Measurements from ENCODE around the gene SMG6.
"Not testable (repeated sequence)": the region's sequence is repeated elsewhere in the genome, so short reads cannot be mapped to it uniquely, and the experiment has no call there.

The SMG6 gene

DNA sequence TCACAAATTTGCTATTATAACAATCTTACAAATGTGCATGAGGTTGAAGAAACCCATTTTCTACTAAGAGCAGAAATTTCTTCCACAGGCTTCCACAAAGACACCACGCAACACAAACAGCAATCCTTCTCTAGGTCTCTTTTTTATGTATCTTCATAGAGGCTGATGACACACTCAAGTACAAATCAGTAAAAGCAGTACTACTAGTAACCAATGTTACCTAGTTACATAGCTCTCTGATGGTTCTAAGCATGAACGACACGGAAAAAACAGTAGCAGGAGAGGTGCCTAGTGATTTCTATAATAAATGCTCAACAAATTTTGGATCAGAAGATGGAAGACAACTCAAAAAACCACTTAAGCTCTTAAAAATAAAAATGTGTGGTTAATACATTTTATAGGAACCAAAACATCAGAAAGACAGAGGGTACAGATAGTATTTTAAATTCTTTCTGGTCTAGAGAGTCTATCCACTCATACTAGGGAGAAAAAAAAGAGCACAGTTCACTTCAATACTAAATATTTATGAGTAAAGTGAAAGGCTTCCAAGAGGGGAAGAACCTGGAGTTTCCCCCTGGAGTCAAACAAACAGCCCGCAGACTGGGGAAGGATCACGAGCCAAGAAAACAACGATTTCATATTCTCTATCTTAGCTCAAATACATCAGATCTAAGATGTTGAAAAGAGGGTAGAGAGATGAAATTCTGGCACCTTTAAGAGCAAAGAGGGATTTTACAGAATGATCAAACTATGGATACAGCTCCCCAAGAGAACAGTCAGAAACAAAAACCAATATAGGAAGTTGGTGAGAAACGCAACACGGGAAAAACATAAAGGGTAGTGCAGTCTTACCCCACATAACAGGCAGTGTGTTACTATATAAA is 40.2 kb downstream of the SMG6 start:
- Mint-ChIP-seq H3K27ac (peak overlapping the region; percentile 98), H3K9me3 (no peaks in the 10 kb centered on the region), H3K4me1 (ENCODE audit: low read depth) (peaks cover 83% of the 10 kb centered on the region), H3K27me3 (ENCODE audit: low read depth) (no peaks in the 10 kb centered on the region), H3K4me3 (peak overlapping the region; percentile 85), H3K36me3 (ENCODE audit: low read depth) (peaks cover 46% of the 10 kb centered on the region)
- DNase-seq (ENCODE audit: low spot score), result no peak

DNA sequence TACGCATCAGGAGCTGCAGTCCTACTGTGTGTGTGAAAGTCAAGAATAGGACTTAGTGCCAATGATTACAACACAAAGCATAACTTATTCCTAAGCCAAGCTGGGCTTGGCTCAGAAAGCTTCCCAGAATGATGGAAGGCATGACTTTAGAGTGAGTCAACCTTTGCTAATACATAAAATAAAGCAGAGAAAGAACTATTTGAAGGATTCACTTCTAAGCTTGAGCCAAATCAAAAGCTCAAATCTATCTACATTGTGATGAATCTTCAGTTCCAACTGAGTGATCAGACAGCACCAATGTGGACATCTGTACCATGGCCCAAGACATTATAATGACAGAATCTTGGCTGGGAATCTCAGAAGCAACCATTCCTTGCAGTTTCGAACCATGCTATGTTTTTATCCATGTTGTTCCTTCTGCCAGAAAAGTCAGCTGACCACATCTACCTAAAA is 41.4 kb downstream of the SMG6 start:
- Mint-ChIP-seq H3K9me3 (no peaks in the 10 kb centered on the region), H3K4me1 (ENCODE audit: low read depth) (peaks cover 85% of the 10 kb centered on the region), H3K27ac (peak overlapping the region; percentile 98), H3K27me3 (ENCODE audit: low read depth) (no peaks in the 10 kb centered on the region), H3K36me3 (ENCODE audit: low read depth) (peaks cover 53% of the 10 kb centered on the region), H3K4me3 (peak overlapping the region; percentile 85)
- DNase-seq (ENCODE audit: low spot score), result no peak

DNA sequence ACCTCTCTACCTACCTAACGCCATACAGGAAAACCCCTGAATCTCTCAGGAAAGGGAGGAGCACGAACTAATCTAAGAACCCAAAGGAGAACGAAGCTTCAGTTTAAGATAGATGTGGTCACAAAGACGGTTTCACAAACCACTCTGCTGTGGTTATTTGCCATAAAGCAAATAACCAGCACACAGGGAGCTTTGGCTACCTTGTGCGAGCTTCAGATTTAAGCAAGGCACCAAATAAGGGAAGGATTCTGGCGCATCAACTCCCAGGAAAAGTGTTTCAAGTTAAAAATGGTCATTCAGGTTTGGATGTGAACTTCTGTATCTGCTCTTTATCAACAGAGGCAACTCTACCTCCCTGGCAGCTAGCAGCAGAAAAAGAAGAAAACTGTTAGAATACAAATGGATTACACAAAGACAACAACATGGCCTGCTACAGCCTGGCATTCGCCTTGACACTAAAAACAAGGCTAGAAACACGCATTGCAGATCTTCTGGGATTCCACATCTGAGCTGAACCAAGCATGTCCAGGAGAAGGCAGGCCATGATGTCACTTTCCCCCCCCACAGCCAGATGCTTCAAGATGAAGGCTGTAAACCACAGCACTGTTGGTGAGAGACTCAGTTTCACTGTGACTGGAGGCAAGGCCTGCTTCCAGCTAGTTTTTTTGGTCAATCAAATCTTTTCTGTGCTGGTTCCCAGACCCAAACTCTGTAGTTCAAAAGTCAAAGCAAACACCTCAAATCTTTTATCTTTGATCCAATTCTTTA is 43.6 kb downstream of the SMG6 start:
- peak overlapping the region; percentile 94 for H3K27ac Mint-ChIP-seq
- peak; percentile 84 for DNase-seq (ENCODE audit: low spot score)
- peak overlapping the region; percentile 78 for H3K4me3 Mint-ChIP-seq
- peaks cover 71% of the 10 kb centered on the region for H3K4me1 Mint-ChIP-seq (ENCODE audit: low read depth)
- H3K27me3 Mint-ChIP-seq (ENCODE audit: low read depth), result no peaks in the 10 kb centered on the region
- H3K36me3 Mint-ChIP-seq (ENCODE audit: low read depth), result peaks cover 55% of the 10 kb centered on the region
- H3K9me3 Mint-ChIP-seq, result no peaks in the 10 kb centered on the region

DNA sequence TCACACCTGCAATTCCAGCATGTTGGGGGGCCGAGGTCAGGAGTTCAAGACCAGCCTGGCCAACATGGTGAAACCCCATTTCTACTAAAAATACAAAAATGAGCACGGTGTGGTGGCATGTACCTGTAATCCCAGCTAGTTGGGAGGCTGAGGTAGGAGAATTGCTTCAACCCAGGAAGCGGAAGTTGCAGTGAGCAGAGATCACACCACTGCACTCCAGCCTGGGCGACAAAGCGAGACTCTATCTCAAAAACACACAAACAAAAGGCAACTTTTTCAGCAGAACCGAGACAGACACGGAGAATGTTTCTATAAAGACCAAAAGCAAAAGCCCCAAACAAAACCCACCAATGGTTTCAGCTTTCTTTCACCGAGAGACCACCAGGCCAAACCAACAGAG is 44.8 kb downstream of the SMG6 start:
- not testable (repeated sequence) for H3K9me3 Mint-ChIP-seq; H3K27me3 Mint-ChIP-seq (ENCODE audit: low read depth); DNase-seq (ENCODE audit: low spot score)
- peaks cover 73% of the 10 kb centered on the region for H3K4me1 Mint-ChIP-seq (ENCODE audit: low read depth)
- H3K36me3 Mint-ChIP-seq (ENCODE audit: low read depth), result peaks cover 61% of the 10 kb centered on the region
- peak overlapping the region; percentile 94 for H3K27ac Mint-ChIP-seq
- peak overlapping the region; percentile 78 for H3K4me3 Mint-ChIP-seq

DNA sequence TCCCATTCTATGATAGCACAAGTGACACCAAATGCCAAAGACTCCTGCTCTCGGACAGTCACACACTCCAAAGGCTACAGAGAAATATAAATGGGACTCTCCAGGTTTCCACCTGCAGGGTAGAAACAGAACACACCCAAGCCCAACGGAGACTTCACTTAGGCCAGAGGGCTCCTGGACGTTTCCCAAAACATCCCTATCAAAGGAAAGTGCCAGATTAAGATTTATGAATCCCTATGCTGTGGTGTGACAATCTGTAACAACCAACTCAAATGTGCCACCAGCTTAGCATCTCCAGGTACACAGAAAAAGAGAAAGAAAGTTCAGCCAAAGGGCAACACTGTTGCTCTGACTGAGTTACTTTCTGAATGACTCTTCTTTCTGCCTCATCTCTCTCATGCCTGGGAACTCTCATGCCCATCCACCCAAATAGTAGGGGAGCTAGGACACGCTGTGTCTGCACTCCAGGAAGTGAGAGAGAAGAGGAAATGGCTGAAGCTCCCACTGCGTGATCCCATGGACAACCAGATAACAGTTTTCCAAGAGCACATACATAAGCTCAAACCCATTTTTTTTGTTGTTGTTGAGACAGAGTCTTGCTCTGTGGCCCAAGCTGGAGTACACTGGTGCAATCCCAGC is 49.7 kb downstream of the SMG6 start:
- peak overlapping the region; percentile 71 for H3K4me3 Mint-ChIP-seq
- H3K36me3 Mint-ChIP-seq (ENCODE audit: low read depth), result peaks cover 71% of the 10 kb centered on the region
- peaks cover 4% of the 10 kb centered on the region for H3K9me3 Mint-ChIP-seq
- peak; percentile 65 for DNase-seq (ENCODE audit: low spot score)
- peak overlapping the region; percentile 97 for H3K27ac Mint-ChIP-seq
- H3K4me1 Mint-ChIP-seq (ENCODE audit: low read depth), result peaks cover 63% of the 10 kb centered on the region
- no peaks in the 10 kb centered on the region for H3K27me3 Mint-ChIP-seq (ENCODE audit: low read depth)

DNA sequence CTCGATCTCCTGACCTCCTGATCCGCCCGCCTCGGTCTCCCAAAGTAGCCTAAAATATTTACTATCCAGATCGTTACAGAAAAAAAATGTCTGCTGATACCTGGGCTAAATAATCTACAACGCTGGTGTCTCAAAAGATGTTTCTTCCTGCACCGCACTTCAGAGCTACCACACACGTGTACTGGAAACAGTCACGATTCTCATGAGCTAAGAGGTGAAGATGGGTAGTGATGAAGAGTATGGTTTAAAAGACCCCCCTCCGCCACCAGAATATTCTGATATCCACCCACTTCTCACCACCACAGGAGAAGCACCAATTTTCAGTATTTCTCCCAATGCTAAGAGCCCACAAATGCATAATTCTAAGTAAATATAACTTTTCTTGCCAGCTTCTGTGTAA is 50.2 kb downstream of the SMG6 start:
- no peak for DNase-seq (ENCODE audit: low spot score)
- Mint-ChIP-seq H3K9me3 (peaks cover 4% of the 10 kb centered on the region), H3K27ac (peak overlapping the region; percentile 97), H3K4me3 (peak overlapping the region; percentile 71), H3K36me3 (ENCODE audit: low read depth) (peaks cover 69% of the 10 kb centered on the region), H3K27me3 (ENCODE audit: low read depth) (no peaks in the 10 kb centered on the region), H3K4me1 (ENCODE audit: low read depth) (peaks cover 62% of the 10 kb centered on the region)

DNA sequence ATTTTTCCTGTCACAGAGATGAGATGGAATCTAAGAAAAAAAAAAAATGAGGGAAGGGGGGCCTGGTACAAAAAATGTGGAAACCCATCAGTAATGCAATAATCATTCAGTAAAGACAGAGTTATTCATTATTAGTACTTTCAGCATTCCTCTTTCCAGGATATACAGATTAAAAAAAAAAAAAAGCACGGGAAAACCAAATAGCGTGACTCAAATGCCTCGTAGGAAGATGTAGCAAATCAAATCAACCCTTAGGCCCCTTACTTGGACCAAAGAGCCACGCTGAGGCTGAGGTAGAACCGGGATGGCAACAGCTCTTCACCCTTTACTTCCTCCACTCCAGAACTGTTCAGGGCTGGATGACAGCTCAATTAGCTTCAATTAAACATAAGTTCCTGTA is 52.5 kb downstream of the SMG6 start:
- Mint-ChIP-seq H3K9me3 (peaks cover 4% of the 10 kb centered on the region), H3K36me3 (ENCODE audit: low read depth) (peaks cover 68% of the 10 kb centered on the region), H3K27me3 (ENCODE audit: low read depth) (no peaks in the 10 kb centered on the region), H3K27ac (peak overlapping the region; percentile 89), H3K4me3 (peak overlapping the region; percentile 63), H3K4me1 (ENCODE audit: low read depth) (peaks cover 65% of the 10 kb centered on the region)
- DNase-seq (ENCODE audit: low spot score), result no peak

DNA sequence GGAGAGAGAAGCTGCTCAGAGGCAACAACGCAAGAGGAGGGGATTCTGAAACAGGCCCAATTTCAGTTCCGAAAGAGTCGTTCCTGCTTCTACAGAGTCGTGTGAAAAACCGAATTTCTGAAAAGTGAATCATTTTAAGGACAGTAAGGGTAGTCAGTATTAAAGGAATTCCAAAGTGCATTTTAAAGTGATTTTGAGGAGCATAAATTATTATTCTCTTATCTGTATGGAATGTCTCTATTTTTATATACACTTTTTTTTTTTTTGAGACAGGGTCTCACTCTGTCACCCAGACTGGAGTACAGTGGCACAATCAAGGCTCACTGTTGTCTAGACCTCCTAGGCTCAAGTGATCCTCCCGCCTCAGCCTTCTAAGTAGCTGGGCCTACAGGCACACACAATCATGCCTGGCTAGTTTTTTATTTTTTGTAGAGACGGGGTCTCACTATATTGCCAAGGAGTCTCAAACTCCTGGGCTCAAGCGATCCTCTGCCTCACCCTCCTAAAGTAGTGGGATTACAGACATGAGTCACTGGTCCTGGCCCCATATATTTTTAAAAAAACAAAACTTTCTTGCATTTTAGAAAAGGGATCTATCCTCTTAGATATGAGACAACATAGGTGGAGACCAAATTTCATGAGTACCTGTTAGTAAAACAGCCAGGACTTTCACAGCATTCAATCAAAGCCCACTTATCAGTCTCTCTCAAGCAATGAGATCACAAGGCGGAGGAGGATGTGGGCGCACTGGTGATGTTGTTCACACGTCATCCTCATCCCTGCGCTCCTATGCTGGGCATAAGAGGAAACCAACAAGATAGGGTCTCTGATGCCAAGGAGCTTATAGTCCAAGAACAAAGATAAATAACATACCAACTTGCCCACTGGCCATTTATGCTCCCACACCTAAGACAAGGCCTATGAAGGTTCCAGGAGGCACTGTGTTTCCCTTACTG is 53.2 kb downstream of the SMG6 start:
- peak overlapping the region; percentile 89 for H3K27ac Mint-ChIP-seq
- H3K4me3 Mint-ChIP-seq, result peak overlapping the region; percentile 63
- peaks cover 65% of the 10 kb centered on the region for H3K4me1 Mint-ChIP-seq (ENCODE audit: low read depth)
- H3K9me3 Mint-ChIP-seq, result peaks cover 4% of the 10 kb centered on the region
- DNase-seq (ENCODE audit: low spot score), result peak; percentile 51
- H3K36me3 Mint-ChIP-seq (ENCODE audit: low read depth), result peaks cover 63% of the 10 kb centered on the region
- H3K27me3 Mint-ChIP-seq (ENCODE audit: low read depth), result no peaks in the 10 kb centered on the region

DNA sequence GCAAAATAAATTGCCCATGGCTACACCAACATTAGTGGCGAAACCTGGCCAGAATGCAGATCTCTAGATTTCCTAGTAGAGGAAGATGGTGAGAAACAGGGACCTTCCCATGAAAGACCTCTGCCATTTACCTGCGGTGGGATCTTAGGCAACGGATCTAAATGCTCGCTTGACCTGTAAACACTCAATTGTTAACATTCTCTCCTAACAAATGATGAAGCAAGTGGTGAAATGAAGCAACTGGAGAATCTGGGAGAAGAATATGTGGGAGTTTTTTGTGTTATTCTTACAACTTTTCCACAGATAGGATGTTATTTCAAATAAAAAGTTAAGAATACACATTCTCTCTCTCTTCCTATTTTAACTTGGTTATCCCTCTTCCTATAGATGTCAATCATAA is 56.6 kb downstream of the SMG6 start:
- peaks cover 58% of the 10 kb centered on the region for H3K36me3 Mint-ChIP-seq (ENCODE audit: low read depth)
- no peaks in the 10 kb centered on the region for H3K9me3 Mint-ChIP-seq
- H3K4me1 Mint-ChIP-seq (ENCODE audit: low read depth), result peaks cover 61% of the 10 kb centered on the region

DNA sequence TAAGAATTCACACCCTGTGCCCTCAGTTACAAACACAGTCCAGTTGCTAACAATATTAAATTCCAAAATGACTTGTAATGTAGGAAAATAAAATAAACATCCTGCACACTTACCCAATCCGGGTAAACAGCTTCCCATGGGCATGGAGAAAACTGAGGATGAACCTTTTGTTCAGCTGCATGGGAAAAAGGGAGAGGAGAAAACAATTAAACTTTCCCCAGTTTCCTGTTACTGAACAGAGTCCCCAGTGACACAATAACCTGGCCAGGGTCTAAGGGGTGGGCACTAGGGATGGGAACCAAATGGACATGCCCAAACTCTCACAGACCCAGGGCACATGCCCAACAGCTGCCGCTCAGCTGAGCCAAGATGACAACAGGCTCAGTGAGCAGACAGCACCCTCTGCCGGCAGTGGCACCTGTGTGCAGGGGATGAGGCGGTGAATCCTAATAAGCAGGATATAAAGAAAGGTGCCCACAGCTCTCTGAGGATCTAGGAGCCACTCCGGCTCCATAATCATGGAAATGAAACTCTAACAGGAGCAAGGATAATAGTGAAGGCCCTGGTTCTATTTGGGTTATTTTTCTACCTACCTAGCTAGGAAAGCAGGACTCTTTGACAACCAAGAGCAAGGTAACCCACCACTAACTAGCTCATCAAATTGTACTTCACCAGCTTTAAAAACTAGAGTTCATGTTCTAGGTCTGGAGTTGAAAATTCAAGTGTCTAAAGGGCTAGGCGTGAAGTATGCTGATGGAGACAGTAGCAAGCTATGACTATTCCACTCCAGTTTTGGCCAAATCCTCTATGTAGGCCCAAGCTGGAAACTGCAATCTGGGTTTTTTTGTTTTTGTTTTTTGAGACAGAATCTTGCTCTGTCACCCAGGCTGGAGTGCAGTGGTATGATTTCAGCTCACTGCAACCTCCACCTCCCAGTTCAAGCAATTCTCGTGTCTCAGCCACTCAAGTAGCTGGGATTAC is 58.8 kb downstream of the SMG6 start:
- H3K27me3 Mint-ChIP-seq (ENCODE audit: low read depth), result no peaks in the 10 kb centered on the region
- peaks cover 64% of the 10 kb centered on the region for H3K4me1 Mint-ChIP-seq (ENCODE audit: low read depth)
- peak overlapping the region; percentile 1 for H3K4me3 Mint-ChIP-seq
- peaks cover 60% of the 10 kb centered on the region for H3K36me3 Mint-ChIP-seq (ENCODE audit: low read depth)
- H3K27ac Mint-ChIP-seq, result peak overlapping the region; percentile 80
- DNase-seq (ENCODE audit: low spot score), result peak; percentile 75
- no peaks in the 10 kb centered on the region for H3K9me3 Mint-ChIP-seq

More for the DNA sequence above, 56.6 kb downstream of the SMG6 start:
- H3K27ac Mint-ChIP-seq, result no peak overlapping the region
- H3K4me3 Mint-ChIP-seq, result no peak overlapping the region
- no peaks in the 10 kb centered on the region for H3K27me3 Mint-ChIP-seq (ENCODE audit: low read depth)
- no peak for DNase-seq (ENCODE audit: low spot score)

DNA sequence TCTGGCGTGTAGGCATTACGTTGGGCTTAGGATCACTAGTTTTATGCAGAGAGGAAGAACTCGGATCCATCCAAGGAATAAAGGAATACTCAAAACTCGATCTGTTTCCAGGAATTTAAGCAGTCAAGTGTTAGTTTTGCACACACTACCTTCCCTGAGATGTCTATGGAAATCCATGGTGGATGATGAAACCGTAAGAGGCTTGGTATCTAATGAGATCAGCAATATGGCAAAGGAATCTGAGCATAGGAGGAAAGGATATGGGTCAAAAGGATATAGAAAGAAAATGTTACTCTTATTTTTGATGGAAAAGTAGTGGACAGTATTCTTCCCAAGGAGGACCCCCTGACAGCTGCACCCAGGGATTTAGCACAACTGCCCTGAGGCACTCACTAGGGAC is 59.6 kb downstream of the SMG6 start:
- peaks cover 61% of the 10 kb centered on the region for H3K4me1 Mint-ChIP-seq (ENCODE audit: low read depth)
- no peaks in the 10 kb centered on the region for H3K9me3 Mint-ChIP-seq
- peak overlapping the region; percentile 55 for H3K27ac Mint-ChIP-seq
- H3K36me3 Mint-ChIP-seq (ENCODE audit: low read depth), result peaks cover 52% of the 10 kb centered on the region
- no peaks in the 10 kb centered on the region for H3K27me3 Mint-ChIP-seq (ENCODE audit: low read depth)
- H3K4me3 Mint-ChIP-seq, result no peak overlapping the region
- no peak for DNase-seq (ENCODE audit: low spot score)

DNA sequence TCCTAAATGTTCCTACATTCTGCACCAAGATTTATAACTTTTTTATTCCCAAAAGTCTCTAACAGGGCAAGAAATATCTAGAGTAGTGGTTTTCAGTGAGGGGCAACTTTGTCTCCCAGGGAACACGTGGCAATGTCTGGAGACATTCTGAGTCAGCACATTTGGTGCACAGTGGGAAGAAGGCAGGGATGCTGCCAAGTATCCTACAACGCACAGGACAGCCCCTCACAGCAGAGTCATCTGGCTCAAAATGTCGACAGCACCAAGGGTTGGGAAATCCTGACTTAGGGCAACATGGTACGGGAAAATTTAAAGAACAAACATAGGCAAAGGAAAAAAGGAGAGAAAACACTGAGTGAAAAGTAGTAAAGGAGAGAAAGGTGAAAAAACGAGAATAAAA is 61.8 kb downstream of the SMG6 start:
- Mint-ChIP-seq H3K4me1 (ENCODE audit: low read depth) (peaks cover 66% of the 10 kb centered on the region), H3K27ac (peak overlapping the region; percentile 45), H3K9me3 (no peaks in the 10 kb centered on the region), H3K36me3 (ENCODE audit: low read depth) (peaks cover 50% of the 10 kb centered on the region), H3K4me3 (no peak overlapping the region), H3K27me3 (ENCODE audit: low read depth) (no peaks in the 10 kb centered on the region)
- DNase-seq (ENCODE audit: low spot score), result no peak
